HG03558 (cell line): Measurements from ENCODE around the gene PDE7B.

Experiments used
- ATAC-seq: cut with Tn5 transposase; IDR thresholded peaks from one replicate; pipeline ENCODE4 v1.9.1; 2021; ENCODE audit warnings: moderate number of reproducible peaks; ENCODE audit not compliant: unreplicated experiment; ENCODE audit errors: extremely low read depth

PDE7B gene

DNA sequence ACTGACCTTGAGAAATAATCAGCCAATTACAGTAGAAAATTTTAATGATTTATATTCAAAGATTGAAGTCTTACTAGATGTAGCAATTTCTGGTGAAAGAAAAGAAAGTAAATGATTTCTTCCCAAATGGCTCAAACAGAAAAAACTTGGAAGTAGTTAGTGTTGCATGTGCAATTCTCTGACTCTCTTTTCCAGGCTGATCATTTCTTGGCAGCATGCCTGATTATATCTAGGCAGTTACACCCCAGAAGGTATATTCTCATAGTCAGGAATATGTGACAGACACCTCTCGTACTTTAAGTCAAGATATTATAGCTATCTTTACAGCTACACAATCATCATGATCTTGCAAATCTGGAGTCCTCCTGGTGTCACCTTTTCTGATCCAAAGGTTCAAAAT, 122.9 kb downstream of the PDE7B start:
- ATAC-seq = no peak

DNA sequence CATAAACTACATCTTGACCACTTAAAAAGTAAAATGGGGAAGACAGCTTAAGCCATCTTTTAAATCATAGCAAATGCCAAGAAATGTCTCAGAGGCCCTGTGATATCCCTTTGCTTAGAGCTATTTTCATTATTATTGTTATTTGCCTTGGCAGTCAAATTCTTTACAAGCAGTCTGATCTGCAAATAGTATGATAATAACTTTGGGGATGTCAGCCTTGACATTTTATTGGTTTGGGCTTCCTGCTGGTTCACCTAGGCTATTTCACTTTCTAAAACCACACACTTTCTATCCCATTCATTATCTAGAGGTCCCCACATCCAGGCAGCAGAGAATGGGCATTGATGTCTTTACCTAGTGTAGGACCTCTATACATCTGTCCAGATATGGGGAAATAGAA, 125.1 kb downstream of the PDE7B start:
- no peak for ATAC-seq

DNA sequence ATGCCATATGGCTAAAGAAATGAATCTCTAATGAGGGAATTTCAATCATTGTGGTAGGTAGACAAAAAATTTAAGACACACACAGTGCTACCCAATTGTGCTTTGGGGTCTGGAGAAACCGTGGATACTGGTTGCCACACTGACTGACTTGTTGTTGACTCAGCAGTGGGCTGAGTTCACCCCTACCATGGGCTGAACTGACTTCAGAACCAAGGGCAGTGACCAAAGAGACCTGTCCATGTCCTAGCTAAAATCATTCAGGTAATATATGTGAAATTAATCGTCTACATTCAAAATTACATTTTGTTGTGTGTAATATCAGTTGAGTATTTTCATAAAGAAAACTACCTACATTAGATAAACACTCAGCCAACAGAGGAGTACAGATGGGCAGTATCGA, 131.6 kb downstream of the PDE7B start:
- ATAC-seq = no peak

DNA sequence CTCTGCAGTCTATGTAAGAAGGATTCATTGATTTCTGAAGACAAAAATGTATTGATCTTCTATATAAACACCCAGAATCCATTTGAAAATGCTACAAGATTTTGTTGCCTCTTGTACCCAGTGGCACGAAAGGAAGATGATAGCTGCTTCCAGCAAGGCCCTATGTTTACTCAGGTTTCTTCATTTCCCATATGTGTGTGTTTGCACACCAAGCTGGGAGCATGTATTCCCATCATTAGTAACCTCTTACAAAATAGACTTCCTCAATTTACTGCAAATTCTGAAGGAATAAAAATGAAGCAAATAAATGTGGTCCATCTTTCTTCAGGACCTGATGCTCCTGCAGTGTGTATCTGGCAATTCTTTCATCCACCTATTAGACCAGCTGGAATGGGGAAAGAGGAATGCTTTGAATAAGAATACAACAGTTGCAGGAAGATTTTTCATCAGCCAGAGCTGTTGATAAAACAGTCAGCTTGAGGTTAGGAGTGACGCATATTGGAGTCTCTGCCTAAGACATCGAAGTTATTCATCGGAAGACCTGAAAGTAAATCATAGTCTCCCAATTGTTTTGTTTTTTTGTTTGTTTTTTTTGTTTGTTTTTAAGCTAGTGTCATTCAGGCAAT, 132.3 kb downstream of the PDE7B start:
- ATAC-seq = no peak

DNA sequence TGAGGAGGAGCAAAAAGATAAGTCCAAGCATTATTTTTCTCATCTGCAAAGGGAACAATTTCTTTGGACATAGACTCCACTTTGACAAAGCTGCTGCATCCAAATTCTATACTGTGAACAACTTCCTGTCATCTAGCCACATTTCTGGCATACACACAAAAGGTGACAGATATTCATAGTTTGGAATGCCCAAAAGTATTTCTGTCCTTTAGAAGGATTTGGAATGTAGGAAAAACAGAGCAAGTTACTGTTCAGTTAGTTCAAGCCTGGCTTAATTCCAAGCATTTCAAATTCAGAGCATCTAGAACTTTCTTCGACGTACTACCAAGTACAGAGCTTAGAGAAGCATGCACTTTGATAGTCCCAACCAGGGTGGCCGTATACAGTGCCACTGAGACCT, 134.0 kb downstream of the PDE7B start:
- no peak for ATAC-seq

DNA sequence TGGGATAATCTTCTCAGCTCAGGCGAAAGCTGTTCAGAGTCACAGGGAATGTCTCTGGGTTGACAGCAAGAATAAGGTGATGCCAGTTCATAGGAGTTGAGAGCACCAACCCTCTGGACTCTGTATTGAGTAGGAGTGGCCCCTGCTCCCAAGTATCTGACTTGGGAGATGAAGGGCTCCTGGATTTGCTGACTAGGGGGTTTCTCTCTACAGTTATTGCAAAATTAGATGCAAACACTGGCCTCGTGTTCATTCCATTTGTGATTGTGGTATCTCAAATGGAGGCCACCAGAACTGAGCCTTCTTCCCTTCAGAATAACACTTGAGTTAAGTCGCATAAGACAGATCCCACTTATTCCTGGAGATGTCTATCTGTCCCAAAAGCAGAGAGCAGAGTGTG, 135.7 kb downstream of the PDE7B start:
- no peak for ATAC-seq

DNA sequence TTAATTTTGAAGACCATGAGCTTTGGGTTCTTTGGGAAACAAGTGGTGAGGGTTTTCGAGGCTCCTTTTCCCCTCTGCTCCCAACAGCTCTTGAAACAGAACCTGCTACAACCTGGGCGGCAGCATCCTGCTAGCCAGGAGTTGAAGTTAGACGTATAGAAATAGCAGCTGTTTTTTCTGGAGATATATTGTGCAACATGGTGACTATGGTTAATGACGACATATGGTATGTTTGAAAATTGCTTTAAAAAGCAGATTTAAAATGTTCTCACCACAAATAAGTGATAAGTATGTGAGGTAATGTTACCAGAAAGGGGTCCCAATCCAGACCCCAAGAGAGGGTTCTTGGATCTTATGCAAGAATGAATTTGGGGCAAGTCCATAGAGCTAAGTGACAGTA, 138.9 kb downstream of the PDE7B start:
- ATAC-seq = no peak

DNA sequence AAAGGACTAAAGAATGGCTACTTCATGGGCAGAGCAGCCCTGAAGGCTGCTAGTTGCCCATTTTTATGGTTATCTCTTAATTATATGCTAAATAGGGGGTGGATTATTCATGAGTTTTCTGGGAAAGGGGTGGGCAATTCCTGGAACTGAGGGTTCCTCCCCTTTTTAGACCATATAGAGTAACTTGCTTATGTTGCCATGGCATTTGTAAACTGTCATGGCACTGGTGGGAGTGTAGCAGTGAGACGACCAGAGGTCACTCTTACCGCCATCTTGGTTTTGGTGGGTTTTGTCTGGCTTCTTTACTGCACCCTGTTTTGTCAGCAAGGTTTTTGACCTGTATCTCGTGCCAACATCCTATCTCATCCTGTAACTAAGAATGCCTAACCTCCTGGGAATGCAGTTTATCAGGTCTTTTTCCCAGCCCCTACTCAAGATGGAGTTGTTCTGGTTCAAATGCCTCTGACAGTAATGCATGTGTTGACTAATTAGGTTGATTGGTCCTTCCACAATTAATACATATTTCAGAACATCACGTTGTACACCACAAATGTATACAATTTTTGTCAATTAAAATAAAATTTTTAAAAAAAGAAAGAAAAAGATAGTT, 139.5 kb downstream of the PDE7B start:
- ATAC-seq = no peak

DNA sequence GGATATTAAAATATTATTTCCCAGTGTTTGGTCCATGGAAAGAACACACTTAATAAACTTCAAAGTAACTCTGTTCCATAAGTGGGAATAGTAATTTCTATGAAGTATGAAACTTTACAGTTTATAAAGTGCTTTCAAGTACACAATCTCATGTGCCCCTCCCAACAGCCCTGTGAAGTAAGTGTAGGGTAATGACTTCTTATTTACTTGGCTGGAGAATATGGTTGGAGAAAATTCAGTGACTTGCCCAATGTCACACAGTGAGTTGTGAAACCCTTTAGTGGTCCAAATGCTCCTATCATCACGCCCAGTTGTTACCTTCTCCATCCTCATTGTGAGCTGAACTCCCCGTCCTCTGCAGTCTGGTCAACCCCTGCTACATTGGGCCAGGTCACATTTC, 141.2 kb downstream of the PDE7B start:
- ATAC-seq = no peak

DNA sequence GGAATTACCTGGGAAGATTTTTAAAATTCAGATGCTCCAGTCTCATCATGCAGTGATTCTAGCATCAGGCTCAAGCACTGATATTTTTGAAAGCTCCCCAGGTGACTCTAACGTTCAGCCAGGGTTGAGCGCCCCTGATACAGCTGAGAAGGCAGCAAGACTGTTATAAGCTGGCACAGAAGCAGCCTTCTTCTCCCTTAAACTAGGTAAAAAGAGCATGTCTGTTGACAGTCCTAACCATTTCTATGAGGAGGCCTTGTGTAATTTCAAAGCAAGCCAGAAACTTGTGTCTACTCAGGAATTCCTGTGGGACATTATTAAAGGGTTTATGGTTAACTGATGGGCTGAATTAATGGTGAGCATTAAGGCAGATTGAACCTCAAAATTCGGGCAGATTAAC, 141.9 kb downstream of the PDE7B start:
- ATAC-seq = no peak

DNA sequence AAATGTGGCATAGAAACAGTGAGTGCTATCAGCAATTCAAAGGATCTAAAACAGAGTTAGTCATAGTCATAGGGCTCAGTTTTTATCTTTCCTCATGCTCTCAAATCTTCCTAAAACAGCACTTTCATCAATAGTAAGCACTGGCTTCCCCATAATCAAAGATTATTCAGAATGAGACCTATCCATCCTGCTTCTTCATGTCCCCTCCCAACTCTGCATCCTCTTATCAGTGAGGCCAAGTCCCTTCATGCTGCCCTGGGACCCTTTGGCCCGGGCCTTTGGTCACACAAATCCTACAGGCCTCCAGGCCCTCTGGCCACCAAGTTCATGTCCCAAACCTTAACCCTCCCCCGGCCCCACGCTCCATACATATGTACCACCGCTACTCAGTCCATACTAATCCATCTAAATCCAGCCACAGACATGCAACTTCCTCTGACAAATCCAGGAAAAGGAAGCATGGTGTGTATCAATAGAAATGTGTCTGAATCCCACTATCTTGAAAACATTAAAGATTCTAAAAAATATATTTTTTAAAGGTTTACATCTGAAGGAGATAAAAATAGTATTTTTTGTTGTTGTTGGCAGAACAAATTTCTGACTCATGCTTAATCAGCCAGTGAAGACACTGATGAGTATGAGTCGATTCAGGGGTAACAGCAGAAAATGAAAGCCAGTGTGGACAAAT, 143.5 kb downstream of the PDE7B start:
- ATAC-seq = no peak

DNA sequence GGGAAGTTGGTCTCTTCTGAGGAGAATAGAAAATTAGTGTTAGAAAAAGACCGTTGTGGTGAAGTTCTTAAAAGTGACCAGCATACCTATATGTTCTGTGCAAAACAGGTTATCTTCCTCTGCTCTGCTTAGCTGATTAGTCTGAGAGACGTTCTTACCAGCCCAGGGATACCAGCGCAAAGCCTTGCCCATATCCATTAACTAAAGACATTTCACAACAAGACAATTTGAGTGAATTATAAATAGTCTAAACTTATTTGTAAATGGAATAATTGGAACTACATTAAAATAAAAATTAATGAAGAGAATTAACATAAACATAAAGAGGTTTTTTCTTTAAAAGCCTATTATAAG, 144.0 kb downstream of the PDE7B start:
- ATAC-seq = no peak

DNA sequence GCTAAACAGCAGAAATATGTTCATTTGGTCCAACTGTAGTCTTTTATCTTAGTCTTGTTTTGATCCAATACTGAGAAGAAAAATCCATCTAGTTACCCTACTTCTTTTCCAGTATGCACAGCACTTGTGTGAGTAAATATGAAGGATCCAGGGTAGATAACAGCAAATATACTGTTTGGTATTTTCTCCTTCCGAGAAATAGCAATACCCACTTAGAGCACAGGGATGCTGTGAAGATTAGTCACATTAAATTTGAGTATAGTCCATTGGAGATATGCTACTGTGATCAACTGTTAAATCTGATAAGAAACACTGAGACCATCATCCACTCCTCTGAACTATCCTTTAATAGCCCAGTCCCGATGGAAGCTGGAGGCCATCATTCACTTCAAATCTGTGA, 145.2 kb downstream of the PDE7B start:
- no peak for ATAC-seq

DNA sequence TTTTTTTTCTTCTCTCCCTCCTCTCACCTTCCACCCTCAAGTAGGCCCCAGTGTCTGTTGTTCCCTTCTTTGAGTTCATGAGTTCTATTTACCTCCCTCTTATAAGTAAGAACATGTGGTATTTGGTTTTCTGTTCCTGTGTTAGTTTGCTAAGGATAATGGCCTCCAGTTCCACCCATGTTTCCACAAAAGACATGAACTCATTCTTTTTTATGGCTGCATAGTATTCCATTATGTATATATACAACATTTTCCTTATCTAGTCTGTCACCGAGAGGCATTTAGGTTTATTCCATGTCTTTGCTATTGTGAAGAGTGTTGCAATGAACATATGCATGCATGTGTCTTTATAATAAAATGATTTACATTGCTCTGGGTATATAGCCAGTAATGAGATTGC, 147.9 kb downstream of the PDE7B start:
- ATAC-seq = no peak

DNA sequence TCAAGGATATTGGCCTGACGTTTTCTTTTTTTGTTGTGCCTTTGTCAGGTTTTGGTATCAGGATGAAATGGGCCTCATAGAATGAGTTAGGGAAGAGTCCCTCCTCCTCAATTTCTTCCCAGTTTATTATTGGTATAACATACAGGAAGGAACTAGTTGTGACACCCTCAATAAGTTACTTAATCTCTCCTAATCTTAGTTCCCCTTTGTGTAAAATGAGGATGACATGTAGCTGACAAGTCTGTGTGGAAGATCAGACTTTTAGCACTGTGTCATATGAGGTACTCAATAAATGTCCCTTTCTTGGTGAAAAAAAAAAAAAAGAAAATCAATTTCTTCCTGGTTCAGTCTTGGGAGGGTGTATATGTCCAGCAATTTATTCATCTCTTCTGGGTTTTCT, 155.8 kb downstream of the PDE7B start:
- ATAC-seq = no peak

DNA sequence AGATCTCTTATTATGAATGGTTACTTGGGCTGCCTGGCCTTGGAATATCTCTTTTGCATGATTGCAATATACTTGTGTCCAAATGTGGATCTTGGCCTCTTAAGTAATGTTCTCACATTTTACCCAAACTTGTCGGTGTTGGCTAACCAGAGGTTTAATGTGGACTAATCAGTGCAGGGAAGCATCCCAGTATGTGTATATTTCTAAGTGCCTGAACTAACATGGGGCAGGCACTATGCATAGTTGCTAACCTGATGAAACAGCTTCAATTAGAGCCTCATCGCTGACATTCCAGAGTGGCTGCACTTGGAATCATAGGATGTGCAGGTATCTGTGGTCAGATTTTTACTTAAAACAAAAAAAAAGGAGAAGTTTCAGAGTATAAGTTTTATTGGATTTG, 160.0 kb downstream of the PDE7B start:
- no peak for ATAC-seq

DNA sequence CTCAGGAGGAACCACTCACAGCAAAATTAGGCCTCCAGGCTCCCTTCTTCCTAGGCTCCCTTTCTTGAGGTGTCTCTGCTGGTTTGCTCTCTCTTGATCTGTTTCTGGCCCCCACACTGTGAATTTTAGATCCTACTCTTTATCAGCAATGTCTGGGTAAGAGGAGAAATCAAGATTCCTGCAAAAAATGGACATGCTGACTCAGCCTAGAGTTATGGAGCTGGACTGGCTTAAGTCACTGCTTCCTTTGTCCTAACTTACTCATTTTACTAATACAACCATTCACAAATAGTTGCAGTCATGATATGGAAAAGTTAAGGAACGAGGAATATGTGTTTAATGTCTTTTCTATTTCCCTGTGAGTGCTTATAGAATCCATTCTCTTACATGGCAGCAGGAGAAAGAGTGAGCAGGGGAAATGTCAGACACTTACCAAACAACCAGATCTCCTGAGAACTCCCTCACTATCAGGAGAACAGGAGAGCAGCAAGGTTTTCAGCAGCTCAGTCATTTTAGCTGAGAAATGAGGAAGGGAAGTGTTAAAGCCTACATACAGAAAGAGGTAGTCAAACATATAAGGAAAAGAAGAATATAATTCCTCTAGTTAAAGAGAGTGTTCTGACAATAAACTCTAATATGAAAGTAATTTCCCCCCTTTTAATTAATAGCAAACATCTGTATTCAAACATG, 160.8 kb downstream of the PDE7B start:
- no peak for ATAC-seq

DNA sequence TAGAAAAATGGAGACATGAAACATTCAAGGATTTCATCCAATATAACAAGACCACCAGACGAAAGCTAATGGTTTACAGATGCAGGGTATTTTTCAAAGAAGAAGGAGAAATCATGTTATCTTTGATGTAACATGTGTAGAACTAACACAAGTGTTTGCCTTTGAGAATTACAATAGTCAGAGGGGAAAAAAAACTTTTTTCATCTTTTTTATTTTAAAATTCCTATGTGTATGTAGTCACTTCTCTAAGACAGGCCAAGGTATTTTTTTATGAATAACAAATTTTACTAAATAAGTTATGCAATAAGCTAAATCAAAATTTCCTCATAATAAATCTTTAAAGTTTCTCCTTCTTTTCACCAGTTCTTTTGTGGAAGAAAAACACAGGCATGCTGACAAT, 161.4 kb downstream of the PDE7B start:
- ATAC-seq = no peak

DNA sequence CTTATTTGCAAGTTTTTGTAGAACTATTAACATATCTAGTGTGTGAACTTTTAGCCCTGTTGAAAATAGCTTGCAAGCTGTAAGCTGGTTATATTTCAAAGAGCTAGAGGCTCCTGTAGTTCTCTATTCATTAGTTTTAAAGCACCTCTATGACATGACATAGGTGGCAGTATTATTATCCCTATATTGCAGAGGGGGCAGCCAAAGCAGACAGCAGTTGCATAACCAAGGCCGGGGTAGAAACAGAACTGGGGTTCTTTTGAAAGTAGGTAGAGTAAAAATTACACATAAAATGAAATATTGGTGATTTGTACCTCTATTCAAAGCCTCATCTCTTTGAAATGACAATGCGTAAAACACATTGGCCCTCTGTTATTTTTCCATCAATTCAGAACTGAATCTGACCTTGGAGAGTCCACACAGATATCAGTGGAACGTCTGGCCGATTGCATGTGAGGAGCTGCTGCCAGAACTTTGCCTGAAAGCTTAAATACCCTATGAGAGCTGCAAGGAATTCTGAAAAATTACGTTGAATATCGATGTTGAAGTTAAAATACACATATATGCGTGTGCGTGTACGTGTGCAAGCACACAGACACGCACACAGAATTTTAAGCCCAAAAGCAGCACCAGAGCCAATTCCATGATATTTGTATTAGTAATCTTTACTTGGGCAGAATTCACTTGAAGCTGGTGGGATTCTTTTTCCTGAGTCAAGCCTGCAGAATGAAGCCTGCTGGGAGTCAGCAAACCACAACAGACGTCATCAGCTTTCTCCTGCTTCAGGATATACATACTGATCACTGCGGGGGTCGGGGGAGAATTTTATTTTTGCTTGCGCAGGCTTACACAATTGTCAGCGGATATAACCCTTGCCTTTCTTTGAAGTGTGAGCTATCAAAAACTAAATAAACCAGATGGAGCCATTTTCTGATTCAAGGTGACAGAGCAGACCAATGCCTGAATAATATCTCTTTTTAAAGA, 163.2 kb downstream of the PDE7B start:
- no peak for ATAC-seq

DNA sequence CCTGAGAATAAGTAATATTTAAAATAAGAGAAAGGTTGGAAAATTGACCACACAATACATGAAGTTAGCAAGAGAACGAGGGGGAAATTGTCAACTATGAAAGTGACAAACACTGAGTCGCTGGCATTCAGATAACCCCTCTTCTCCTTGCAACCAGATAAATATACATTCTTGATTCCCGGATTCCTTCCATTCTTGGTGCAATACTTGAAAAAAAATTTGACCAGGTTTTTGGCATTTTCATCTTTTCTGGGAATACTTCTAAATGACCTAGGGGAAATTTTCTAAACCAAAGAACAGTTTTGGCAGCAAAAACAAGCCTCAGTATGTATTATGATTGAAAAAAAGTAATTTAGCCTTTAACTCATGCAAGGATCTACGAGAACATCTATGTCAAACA, 164.0 kb downstream of the PDE7B start:
- ATAC-seq = no peak
